HL-60 (cell line): ENCODE measurements around the gene CLEC10A.
"Not testable (repeated sequence)": the region's sequence is repeated elsewhere in the genome, so short reads cannot be mapped to it uniquely, and the experiment has no call there.

Experiments used
- DNase-seq, 2 experiments: peaks; one replicate each; pipeline ENCODE4 v3.0.0-alpha.2; 2010 to 2020; ENCODE audit warnings: low read depth in 1 of 2, low spot score in 1 of 2
- H3K27ac ChIP-seq: fragments of 250-450 bp; sonication (Bioruptor Pico); replicated peaks from 2 replicates; pipeline ENCODE4 v1.5.1; 2020; ENCODE audit warnings: mild to moderate bottlenecking, moderate library complexity
- H3K27me3 ChIP-seq: fragments of 250-450 bp; sonication (Bioruptor Pico); 2 replicates; pipeline ENCODE4 v1.5.1; 2021; ENCODE audit warnings: mild to moderate bottlenecking, moderate library complexity; ENCODE audit not compliant: insufficient read depth, poor library complexity, severe bottlenecking
- H3K4me3 ChIP-seq: replicated peaks from 2 replicates; pipeline ENCODE4 v1.5.1; 2011; ENCODE audit warnings: mild to moderate bottlenecking, control low read depth, low read length; ENCODE audit not compliant: insufficient read depth
- GABPA ChIP-seq: IDR thresholded peaks from 2 replicates; pipeline ENCODE4 v1.6.1; 2012; ENCODE audit warnings: low read depth
- POLR2AphosphoS5 ChIP-seq: IDR thresholded peaks from 2 replicates; pipeline ENCODE4 v1.6.1; 2012; ENCODE audit warnings: low read depth
- SPI1 ChIP-seq: IDR thresholded peaks from 2 replicates; pipeline ENCODE4 v1.6.1; 2012; ENCODE audit warnings: low read depth, mild to moderate bottlenecking, borderline replicate concordance
- long read RNA-seq: library from polyadenylated mRNA; unstranded; transcript quantifications from one replicate; pipeline ENCODE4 v2.0.0, GENCODE V29; 2020
- TF ChIP-seq, protein P1 (sequence below): IDR thresholded peaks from one replicate; pipeline ENCODE4 v1.5.1; 2011; ENCODE audit warnings: low read length, control low read depth, inconsistent platforms; ENCODE audit not compliant: insufficient read depth
- TF ChIP-seq, protein P2 (sequence below): IDR thresholded peaks from 2 replicates; pipeline ENCODE4 v1.6.1; 2012; ENCODE audit warnings: low read depth; ENCODE audit not compliant: insufficient replicate concordance

The CLEC10A gene, protein sequence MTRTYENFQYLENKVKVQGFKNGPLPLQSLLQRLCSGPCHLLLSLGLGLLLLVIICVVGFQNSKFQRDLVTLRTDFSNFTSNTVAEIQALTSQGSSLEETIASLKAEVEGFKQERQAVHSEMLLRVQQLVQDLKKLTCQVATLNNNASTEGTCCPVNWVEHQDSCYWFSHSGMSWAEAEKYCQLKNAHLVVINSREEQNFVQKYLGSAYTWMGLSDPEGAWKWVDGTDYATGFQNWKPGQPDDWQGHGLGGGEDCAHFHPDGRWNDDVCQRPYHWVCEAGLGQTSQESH
- long read RNA-seq: 0 reads

DNA sequence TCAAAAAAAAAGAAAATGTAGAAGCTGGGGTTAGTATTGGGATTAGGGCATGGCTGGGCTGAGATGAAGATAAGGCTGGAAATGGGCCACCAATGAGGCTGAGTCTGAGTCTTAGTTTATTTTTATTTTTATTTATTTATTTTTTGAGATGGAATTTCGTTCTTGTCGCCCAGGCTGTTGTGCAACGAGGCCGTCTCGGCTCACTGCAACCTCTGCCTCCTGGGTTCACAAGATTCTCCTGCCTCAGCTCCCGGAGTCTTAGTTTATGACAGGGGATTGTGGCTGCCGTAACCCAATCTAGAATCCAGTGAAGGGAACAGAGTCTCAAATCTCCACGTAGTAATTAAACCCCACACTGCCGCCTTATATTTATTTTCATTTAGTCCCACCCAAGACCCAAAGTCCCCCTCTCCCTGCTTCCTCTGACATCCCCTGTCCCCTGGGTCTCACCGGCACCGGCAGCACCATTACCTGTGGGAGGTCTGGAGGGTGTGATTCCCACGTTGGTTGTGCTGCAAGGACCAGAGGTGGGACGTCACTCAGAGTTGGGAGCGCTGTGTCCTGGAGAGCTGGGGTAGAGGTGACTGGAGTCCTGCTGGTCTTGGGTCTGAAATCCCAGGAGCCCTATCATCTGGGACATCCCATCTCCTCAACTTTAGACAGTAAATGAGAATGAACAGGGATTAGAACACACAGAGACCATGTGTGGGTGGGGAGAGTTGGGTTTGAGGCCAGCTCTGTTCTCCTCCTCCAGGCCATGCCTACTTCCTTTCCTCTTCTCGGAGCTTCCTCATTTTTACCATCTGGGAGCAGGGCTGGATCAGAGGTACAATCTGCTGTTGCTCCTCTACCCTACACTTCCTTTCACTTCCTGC is at the start of gene CLEC10A:
Gene CLEC10A, minus strand, starts transcription at position 671 of the 875 bp plus-strand sequence. CDS start 1,439 bp downstream, outside the sequence.
- H3K27ac ChIP-seq: no peak within 1 kb of the TSS
- TF ChIP-seq, protein P1, sequence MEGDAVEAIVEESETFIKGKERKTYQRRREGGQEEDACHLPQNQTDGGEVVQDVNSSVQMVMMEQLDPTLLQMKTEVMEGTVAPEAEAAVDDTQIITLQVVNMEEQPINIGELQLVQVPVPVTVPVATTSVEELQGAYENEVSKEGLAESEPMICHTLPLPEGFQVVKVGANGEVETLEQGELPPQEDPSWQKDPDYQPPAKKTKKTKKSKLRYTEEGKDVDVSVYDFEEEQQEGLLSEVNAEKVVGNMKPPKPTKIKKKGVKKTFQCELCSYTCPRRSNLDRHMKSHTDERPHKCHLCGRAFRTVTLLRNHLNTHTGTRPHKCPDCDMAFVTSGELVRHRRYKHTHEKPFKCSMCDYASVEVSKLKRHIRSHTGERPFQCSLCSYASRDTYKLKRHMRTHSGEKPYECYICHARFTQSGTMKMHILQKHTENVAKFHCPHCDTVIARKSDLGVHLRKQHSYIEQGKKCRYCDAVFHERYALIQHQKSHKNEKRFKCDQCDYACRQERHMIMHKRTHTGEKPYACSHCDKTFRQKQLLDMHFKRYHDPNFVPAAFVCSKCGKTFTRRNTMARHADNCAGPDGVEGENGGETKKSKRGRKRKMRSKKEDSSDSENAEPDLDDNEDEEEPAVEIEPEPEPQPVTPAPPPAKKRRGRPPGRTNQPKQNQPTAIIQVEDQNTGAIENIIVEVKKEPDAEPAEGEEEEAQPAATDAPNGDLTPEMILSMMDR: no peak
- TF ChIP-seq SPI1: peak; percentile 71; the same call in 1 of the 2 replicates
- peak in 1 of 2 experiments; percentile 33 for DNase-seq
- no peak within 1 kb of the TSS for H3K4me3 ChIP-seq
- H3K27me3 ChIP-seq: no peaks in the 10 kb centered on the region

DNA sequence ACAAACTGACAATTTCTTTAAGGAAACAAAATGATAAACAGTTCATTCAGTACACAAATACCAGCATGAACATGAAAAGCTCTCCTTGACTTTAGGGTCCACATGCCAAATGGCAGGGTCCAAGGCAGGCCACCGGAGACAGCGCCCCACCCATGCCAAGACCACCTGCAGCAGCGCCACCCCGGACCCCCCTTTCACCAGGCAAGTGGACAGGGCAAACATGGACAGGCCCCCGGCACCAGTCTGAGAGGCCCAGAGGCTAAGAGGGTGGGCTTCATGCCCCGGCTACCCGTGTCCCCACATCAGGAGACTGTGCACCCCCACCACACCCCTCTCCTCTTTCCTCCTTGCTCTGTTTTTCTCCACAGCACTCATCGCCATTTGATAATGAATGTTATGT is 49.3 kb upstream of the CLEC10A start:
- no peak for DNase-seq

DNA sequence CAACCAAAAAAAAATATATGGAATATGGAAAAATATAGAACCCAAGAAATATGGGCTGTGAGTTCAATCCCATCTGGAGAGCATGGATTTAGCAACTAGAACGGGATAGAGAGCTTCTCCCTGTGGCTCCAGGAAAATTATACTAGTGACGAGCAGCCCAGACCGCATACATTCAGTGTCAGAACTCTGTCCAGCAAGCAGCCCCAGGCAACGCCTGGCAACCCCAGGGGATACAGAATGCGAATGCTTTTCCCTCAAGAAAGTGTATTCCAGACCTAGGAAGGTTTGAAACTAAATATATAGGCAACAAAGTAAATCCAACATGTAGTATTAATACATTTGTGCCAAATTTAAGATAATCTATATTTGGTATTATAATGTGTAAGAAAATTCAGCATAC is 48.1 kb upstream of the CLEC10A start:
- TF ChIP-seq POLR2AphosphoS5 (no peak), SPI1 (no peak), GABPA (no peak)
- TF ChIP-seq, protein P2, sequence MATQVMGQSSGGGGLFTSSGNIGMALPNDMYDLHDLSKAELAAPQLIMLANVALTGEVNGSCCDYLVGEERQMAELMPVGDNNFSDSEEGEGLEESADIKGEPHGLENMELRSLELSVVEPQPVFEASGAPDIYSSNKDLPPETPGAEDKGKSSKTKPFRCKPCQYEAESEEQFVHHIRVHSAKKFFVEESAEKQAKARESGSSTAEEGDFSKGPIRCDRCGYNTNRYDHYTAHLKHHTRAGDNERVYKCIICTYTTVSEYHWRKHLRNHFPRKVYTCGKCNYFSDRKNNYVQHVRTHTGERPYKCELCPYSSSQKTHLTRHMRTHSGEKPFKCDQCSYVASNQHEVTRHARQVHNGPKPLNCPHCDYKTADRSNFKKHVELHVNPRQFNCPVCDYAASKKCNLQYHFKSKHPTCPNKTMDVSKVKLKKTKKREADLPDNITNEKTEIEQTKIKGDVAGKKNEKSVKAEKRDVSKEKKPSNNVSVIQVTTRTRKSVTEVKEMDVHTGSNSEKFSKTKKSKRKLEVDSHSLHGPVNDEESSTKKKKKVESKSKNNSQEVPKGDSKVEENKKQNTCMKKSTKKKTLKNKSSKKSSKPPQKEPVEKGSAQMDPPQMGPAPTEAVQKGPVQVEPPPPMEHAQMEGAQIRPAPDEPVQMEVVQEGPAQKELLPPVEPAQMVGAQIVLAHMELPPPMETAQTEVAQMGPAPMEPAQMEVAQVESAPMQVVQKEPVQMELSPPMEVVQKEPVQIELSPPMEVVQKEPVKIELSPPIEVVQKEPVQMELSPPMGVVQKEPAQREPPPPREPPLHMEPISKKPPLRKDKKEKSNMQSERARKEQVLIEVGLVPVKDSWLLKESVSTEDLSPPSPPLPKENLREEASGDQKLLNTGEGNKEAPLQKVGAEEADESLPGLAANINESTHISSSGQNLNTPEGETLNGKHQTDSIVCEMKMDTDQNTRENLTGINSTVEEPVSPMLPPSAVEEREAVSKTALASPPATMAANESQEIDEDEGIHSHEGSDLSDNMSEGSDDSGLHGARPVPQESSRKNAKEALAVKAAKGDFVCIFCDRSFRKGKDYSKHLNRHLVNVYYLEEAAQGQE: no peak
- TF ChIP-seq, protein P1: no peak
- H3K4me3 ChIP-seq: no peak overlapping the region
- DNase-seq: no peak
- no peaks in the 10 kb centered on the region for H3K27me3 ChIP-seq
- no peak overlapping the region for H3K27ac ChIP-seq

More for the DNA sequence above, 49.3 kb upstream of the CLEC10A start:
- no peak overlapping the region for H3K4me3 ChIP-seq
- no peaks in the 10 kb centered on the region for H3K27me3 ChIP-seq
- TF ChIP-seq GABPA (no peak), SPI1 (no peak), POLR2AphosphoS5 (no peak)
- TF ChIP-seq, protein P1: no peak
- TF ChIP-seq, protein P2: no peak
- H3K27ac ChIP-seq: no peak overlapping the region

DNA sequence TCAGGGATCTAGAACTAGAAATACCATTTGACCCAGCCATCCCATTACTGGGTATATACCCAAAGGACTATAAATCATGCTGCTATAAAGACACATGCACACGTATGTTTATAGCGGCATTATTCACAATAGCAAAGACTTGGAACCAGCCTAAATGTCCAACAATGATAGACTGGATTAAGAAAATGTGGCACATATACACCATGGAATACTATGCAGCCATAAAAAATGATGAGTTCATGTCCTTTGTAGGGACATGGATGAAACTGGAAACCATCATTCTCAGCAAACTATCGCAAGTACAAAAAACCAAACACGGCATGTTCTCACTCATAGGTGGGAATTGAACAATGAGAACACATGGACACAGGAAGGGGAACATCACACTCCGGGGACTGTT is 47.5 kb upstream of the CLEC10A start:
- H3K4me3 ChIP-seq, H3K27me3 ChIP-seq, DNase-seq, H3K27ac ChIP-seq: not testable (repeated sequence)

DNA sequence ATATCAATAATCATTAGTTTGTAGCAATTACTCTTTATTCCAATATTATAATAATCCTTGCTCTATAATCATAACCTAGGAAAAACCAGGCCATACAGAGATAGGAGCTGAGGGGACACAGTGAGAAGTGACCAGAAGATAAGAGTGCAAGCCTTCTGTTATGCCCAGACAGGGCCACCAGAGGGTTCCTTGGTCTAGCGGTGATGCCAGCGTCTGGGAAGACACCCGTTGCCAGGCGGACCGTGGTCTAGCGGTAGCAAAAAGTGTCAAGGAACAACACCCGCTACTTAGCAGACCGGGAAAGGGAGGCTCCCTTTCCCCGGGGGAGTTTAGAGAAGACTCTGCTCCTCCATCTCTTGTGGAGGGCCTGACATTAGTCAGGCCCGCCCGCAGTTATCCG is 46.3 kb upstream of the CLEC10A start:
- not testable (repeated sequence) for H3K27me3 ChIP-seq, H3K4me3 ChIP-seq, H3K27ac ChIP-seq, DNase-seq
